Measurements from ENCODE around the gene FARP2.
"Not testable (repeated sequence)": the region's sequence is repeated elsewhere in the genome, so short reads cannot be mapped to it uniquely, and the experiment has no call there.

The FARP2 gene

GRCh38 chr2:241399941-241400922 lies 44.1 kb downstream of the FARP2 start:
- no peak overlapping the region for H3K4me3 ChIP-seq (ENCODE audit: low read depth, low read length)
- no peak for TF ChIP-seq CTCF (IDR thresholded peaks at IDR 0.05; ENCODE audit: low read depth, low read length)

GRCh38 chr2:241408849-241409248 lies 52.8 kb downstream of the FARP2 start:
- no peak for TF ChIP-seq CTCF (IDR thresholded peaks at IDR 0.05; ENCODE audit: low read depth, low read length)
- no peak overlapping the region for H3K4me3 ChIP-seq (ENCODE audit: low read depth, low read length)

- H3K4me3 ChIP-seq (ENCODE audit: low read depth, low read length) = no peak overlapping the region
- no peak for TF ChIP-seq CTCF (IDR thresholded peaks at IDR 0.05; ENCODE audit: low read depth, low read length)
Measured at GRCh38 chr2:241410739-241411176, 54.7 kb downstream of the FARP2 start.

GRCh38 chr2:241412144-241412543 lies 56.1 kb downstream of the FARP2 start:
- TF ChIP-seq CTCF (IDR thresholded peaks at IDR 0.05; ENCODE audit: low read depth, low read length) = no peak
- no peak overlapping the region for H3K4me3 ChIP-seq (ENCODE audit: low read depth, low read length)

GRCh38 chr2:241413501-241413900 lies 57.4 kb downstream of the FARP2 start:
- H3K4me3 ChIP-seq (ENCODE audit: low read depth, low read length) = not testable (repeated sequence)

GRCh38 chr2:241413929-241414580 lies 58.0 kb downstream of the FARP2 start:
- H3K4me3 ChIP-seq (ENCODE audit: low read depth, low read length) = no peak overlapping the region
- TF ChIP-seq CTCF (IDR thresholded peaks at IDR 0.05; ENCODE audit: low read depth, low read length) = no peak

- no peak for TF ChIP-seq CTCF (IDR thresholded peaks at IDR 0.05; ENCODE audit: low read depth, low read length)
- no peak overlapping the region for H3K4me3 ChIP-seq (ENCODE audit: low read depth, low read length)
Measured at GRCh38 chr2:241415196-241415595, 59.1 kb downstream of the FARP2 start.

All from WI38 (cell line).